HepG2 (cell line): ENCODE measurements around the gene ATXN7L2. TPM values are rescaled to one million over a fixed set of nuclear protein-coding genes. Genes with fewer than 3 reads are reported as not detected.

ENCODE experiments used
- ARID4A ChIP-seq: sonication (generic); formaldehyde crosslinking; IDR thresholded peaks from 2 replicates; pipeline ENCODE4 v1.5.0; 2020; ENCODE audit warnings: mild to moderate bottlenecking, missing genetic modification reagents, borderline replicate concordance
- ETV5 ChIP-seq: IDR thresholded peaks from 2 replicates; pipeline ENCODE4 v1.6.1; 2018; ENCODE audit warnings: missing biosample characterization, missing genetic modification reagents, inconsistent platforms, borderline replicate concordance
- FOXP4 ChIP-seq: sonication (generic); formaldehyde crosslinking; IDR thresholded peaks from 2 replicates; pipeline ENCODE4 v1.4.0; 2020; ENCODE audit warnings: missing genetic modification reagents
- KLF6 ChIP-seq: IDR thresholded peaks from 2 replicates; pipeline ENCODE4 v1.8.0; 2016; ENCODE audit warnings: missing biosample characterization, missing genetic modification reagents
- MAZ ChIP-seq, 2 experiments: sonication (generic) in 1 of 2; formaldehyde crosslinking in 1 of 2; IDR thresholded peaks; 2 replicates each; pipeline versions ENCODE4 v1.5.0 to v1.6.1; 2012 to 2020; ENCODE audit warnings: low read depth in 2 of 2, mild to moderate bottlenecking in 2 of 2, borderline replicate concordance in 1 of 2, improper control_type of control experiment in 1 of 2, low read length in 1 of 2, missing genetic modification reagents in 1 of 2, moderate library complexity in 1 of 2
- PITX1 ChIP-seq: sonication (generic); formaldehyde crosslinking; IDR thresholded peaks from 2 replicates; pipeline ENCODE4 v1.5.1; 2020; ENCODE audit warnings: mild to moderate bottlenecking, missing genetic modification reagents
- PRMT3 ChIP-seq: sonication (generic); formaldehyde crosslinking; IDR thresholded peaks from 2 replicates; pipeline ENCODE4 v1.8.1; 2022; ENCODE audit warnings: low read depth, mild to moderate bottlenecking, moderate library complexity, missing genetic modification reagents, borderline replicate concordance
- RBFOX2 ChIP-seq: fragments of 200-400 bp; formaldehyde crosslinking; IDR thresholded peaks from 2 replicates; pipeline ENCODE4 v1.6.1; 2017; ENCODE audit warnings: low read depth, mild to moderate bottlenecking, low read length
- SALL1 ChIP-seq: sonication (generic); formaldehyde crosslinking; IDR thresholded peaks from 2 replicates; pipeline ENCODE4 v1.8.0; 2022; ENCODE audit warnings: mild to moderate bottlenecking, missing genetic modification reagents
- SIN3B ChIP-seq: fragments of 150-350 bp; IDR thresholded peaks from 2 replicates; pipeline ENCODE4 v1.6.1; 2014; ENCODE audit warnings: low read length
- ZFY ChIP-seq: sonication (generic); formaldehyde crosslinking; IDR thresholded peaks from 2 replicates; pipeline ENCODE4 v1.4.0; 2020; ENCODE audit warnings: missing genetic modification reagents
- ZNF232 ChIP-seq: sonication (generic); formaldehyde crosslinking; IDR thresholded peaks from 2 replicates; pipeline ENCODE4 v1.4.0; 2020; ENCODE audit warnings: missing genetic modification reagents, borderline replicate concordance
- ZNF256 ChIP-seq: sonication (generic); formaldehyde crosslinking; conservative IDR thresholded peaks from 2 replicates; pipeline ENCODE4 v1.4.0; 2020; ENCODE audit warnings: missing genetic modification reagents
- ZNF329 ChIP-seq: sonication (generic); formaldehyde crosslinking; IDR thresholded peaks from 2 replicates; pipeline ENCODE4 v1.9.0; 2021; ENCODE audit warnings: low read depth, mild to moderate bottlenecking, missing genetic modification reagents
- ZNF441 ChIP-seq: sonication (generic); formaldehyde crosslinking; IDR thresholded peaks from 2 replicates; pipeline ENCODE4 v1.7.0; 2021; ENCODE audit warnings: missing genetic modification reagents, borderline replicate concordance
- ZNF557 ChIP-seq: sonication (generic); formaldehyde crosslinking; IDR thresholded peaks from 2 replicates; pipeline ENCODE4 v1.4.0; 2020; ENCODE audit warnings: missing genetic modification reagents
- ZSCAN12 ChIP-seq: sonication (generic); formaldehyde crosslinking; IDR thresholded peaks from 2 replicates; pipeline ENCODE4 v1.9.0; 2021; ENCODE audit warnings: mild to moderate bottlenecking, missing genetic modification reagents
- polyA plus RNA-seq, 8 experiments: library from polyadenylated mRNA; depleted of rRNA in 3 of 8; stranded (reverse) in 7 of 8; unstranded in 1 of 8; fragments of >200 nt; fragmentation: Illumina TruSeq in 4 of 8; extraction: Trizol in 4 of 8; gene quantifications; 2 replicates each; pipeline versions ENCODE4 v1.2.1 to v1.2.3, GENCODE V29; 2011 to 2016; ENCODE audit warnings: low read depth in 4 of 8, missing spikeins in 1 of 8, mixed read lengths in 1 of 8; ENCODE audit not compliant: insufficient read depth in 1 of 8
- total RNA-seq, 5 experiments: library from RNA; depleted of rRNA; stranded (reverse); fragments of >200 nt; fragmentation: Illumina TruSeq; extraction: Trizol; gene quantifications; 2 replicates each; pipeline ENCODE4 v1.2.3, GENCODE V29; 2016; ENCODE audit warnings: low read depth in 1 of 5
- TF ChIP-seq, protein P1 (sequence below): sonication (generic); formaldehyde crosslinking; IDR thresholded peaks from 2 replicates; pipeline ENCODE4 v1.8.1; 2023; ENCODE audit warnings: missing genetic modification reagents, inconsistent platforms, borderline replicate concordance
- TF ChIP-seq, protein P2 (sequence below): sonication (generic); formaldehyde crosslinking; IDR thresholded peaks from 2 replicates; pipeline ENCODE4 v1.8.1; 2023; ENCODE audit warnings: mild to moderate bottlenecking, missing genetic modification reagents

The ATXN7L2 gene
- total and polyA plus RNA-seq, 2 of the 13 experiments (the other 11 are each of a cell fraction or from before 2014, with no cell fraction given): 2.7 to 2.8 TPM

- TF ChIP-seq PITX1 (no peak), SIN3B (no peak), FOXP4 (CRISPR knock-in tag) (no peak), ZSCAN12 (no peak), MAZ (IDR thresholded peaks at IDR 0.05; ENCODE audit: borderline replicate concordance, low read depth, low read length) (no peak), MAZ (CRISPR knock-in tag; IDR thresholded peaks at IDR 0.05; ENCODE audit: low read depth) (0 out of 2 replicates have a peak, but pooled peaks have one; percentile 25), KLF6 (no peak), ZNF441 (CRISPR knock-in tag) (0 out of 2 replicates have a peak, but pooled peaks have one; percentile 20), RBFOX2 (peak; percentile 29; the same call in 1 of the 2 replicates), SALL1 (CRISPR knock-in tag) (0 out of 2 replicates have a peak, but pooled peaks have one; percentile 7), ZFY (CRISPR knock-in tag) (peak; percentile 73), ZNF232 (CRISPR knock-in tag) (no peak), ETV5 (CRISPR knock-in tag) (no peak), ARID4A (CRISPR knock-in tag) (peak; percentile 49; the same call in 1 of the 2 replicates), ZNF557 (CRISPR knock-in tag) (no peak), PRMT3 (CRISPR knock-in tag) (no peak), ZNF256 (CRISPR knock-in tag) (no peak), ZNF329 (no peak)
- TF ChIP-seq, protein P1, sequence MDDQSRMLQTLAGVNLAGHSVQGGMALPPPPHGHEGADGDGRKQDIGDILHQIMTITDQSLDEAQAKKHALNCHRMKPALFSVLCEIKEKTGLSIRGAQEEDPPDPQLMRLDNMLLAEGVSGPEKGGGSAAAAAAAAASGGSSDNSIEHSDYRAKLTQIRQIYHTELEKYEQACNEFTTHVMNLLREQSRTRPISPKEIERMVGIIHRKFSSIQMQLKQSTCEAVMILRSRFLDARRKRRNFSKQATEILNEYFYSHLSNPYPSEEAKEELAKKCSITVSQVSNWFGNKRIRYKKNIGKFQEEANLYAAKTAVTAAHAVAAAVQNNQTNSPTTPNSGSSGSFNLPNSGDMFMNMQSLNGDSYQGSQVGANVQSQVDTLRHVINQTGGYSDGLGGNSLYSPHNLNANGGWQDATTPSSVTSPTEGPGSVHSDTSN (CRISPR knock-in tag): no peak
- TF ChIP-seq, protein P2, sequence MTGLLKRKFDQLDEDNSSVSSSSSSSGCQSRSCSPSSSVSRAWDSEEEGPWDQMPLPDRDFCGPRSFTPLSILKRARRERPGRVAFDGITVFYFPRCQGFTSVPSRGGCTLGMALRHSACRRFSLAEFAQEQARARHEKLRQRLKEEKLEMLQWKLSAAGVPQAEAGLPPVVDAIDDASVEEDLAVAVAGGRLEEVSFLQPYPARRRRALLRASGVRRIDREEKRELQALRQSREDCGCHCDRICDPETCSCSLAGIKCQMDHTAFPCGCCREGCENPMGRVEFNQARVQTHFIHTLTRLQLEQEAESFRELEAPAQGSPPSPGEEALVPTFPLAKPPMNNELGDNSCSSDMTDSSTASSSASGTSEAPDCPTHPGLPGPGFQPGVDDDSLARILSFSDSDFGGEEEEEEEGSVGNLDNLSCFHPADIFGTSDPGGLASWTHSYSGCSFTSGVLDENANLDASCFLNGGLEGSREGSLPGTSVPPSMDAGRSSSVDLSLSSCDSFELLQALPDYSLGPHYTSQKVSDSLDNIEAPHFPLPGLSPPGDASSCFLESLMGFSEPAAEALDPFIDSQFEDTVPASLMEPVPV (CRISPR knock-in tag): no peak
These were observed 25.8 kb downstream of the ATXN7L2 start, which contains the start of gene AMIGO1 (continued) for GRCh38 chr1:109509176-109510134.
